ENCODE measurements around the gene FANCI. TPM values are rescaled to one million over a fixed set of nuclear protein-coding genes. Genes with fewer than 3 reads are reported as not detected.

The FANCI gene
- total RNA-seq, 1 donor from 2014 or later = 5.5 TPM

- FAIRE-seq = peak; percentile 86
- peak; percentile 15 for DNase-seq (ENCODE audit: low read depth)
- no peak overlapping the region for H3K4me3 ChIP-seq (ENCODE audit: low read depth, low read length)
- TF ChIP-seq CTCF (IDR thresholded peaks at IDR 0.05; ENCODE audit: insufficient read depth, low read length, severe bottlenecking) = peak; percentile 64
- H3K27me3 ChIP-seq (ENCODE audit: control insufficient read depth, insufficient read depth, low read length) = peaks cover 42% of the 10 kb centered on the region
- H3K36me3 ChIP-seq (ENCODE audit: control insufficient read depth, insufficient read depth, low read length) = no peaks in the 10 kb centered on the region
These were observed 113.0 kb downstream of the FANCI start for GRCh38 chr15:89356634-89357298.

- no peak for FAIRE-seq
These were observed 114.6 kb downstream of the FANCI start for GRCh38 chr15:89358435-89358754.

GRCh38 chr15:89358755-89359439 lies 115.1 kb downstream of the FANCI start:
- no peak for FAIRE-seq
- H3K36me3 ChIP-seq (ENCODE audit: control insufficient read depth, insufficient read depth, low read length) = no peaks in the 10 kb centered on the region

More at GRCh38 chr15:89358435-89358754, 114.6 kb downstream of the FANCI start:
- no peak for DNase-seq (ENCODE audit: low read depth)
- Histone ChIP-seq H3K36me3 (ENCODE audit: control insufficient read depth, insufficient read depth, low read length) (no peaks in the 10 kb centered on the region), H3K4me3 (ENCODE audit: low read depth, low read length) (peak overlapping the region; percentile 42), H3K27me3 (ENCODE audit: control insufficient read depth, insufficient read depth, low read length) (peaks cover 52% of the 10 kb centered on the region)
- no peak for TF ChIP-seq CTCF (IDR thresholded peaks at IDR 0.05; ENCODE audit: insufficient read depth, low read length, severe bottlenecking)

GRCh38 chr15:89359471-89360293 lies 115.9 kb downstream of the FANCI start:
- FAIRE-seq (no peak), DNase-seq (ENCODE audit: low read depth) (no peak)
- H3K4me3 ChIP-seq (ENCODE audit: low read depth, low read length) = no peak overlapping the region
- TF ChIP-seq CTCF (IDR thresholded peaks at IDR 0.05; ENCODE audit: insufficient read depth, low read length, severe bottlenecking) = no peak
- no peaks in the 10 kb centered on the region for H3K36me3 ChIP-seq (ENCODE audit: control insufficient read depth, insufficient read depth, low read length)
- peaks cover 58% of the 10 kb centered on the region for H3K27me3 ChIP-seq (ENCODE audit: control insufficient read depth, insufficient read depth, low read length)

More at GRCh38 chr15:89358755-89359439, 115.1 kb downstream of the FANCI start:
- TF ChIP-seq CTCF (IDR thresholded peaks at IDR 0.05; ENCODE audit: insufficient read depth, low read length, severe bottlenecking) = peak; percentile 73
- peaks cover 55% of the 10 kb centered on the region for H3K27me3 ChIP-seq (ENCODE audit: control insufficient read depth, insufficient read depth, low read length)
- DNase-seq (ENCODE audit: low read depth) = peak; percentile 49
- H3K4me3 ChIP-seq (ENCODE audit: low read depth, low read length) = peak overlapping the region; percentile 42

GRCh38 chr15:89360294-89360971 lies 116.7 kb downstream of the FANCI start:
- no peak overlapping the region for H3K4me3 ChIP-seq (ENCODE audit: low read depth, low read length)
- H3K27me3 ChIP-seq (ENCODE audit: control insufficient read depth, insufficient read depth, low read length) = peaks cover 64% of the 10 kb centered on the region
- DNase-seq (ENCODE audit: low read depth) (no peak), FAIRE-seq (no peak)
- no peaks in the 10 kb centered on the region for H3K36me3 ChIP-seq (ENCODE audit: control insufficient read depth, insufficient read depth, low read length)
- no peak for TF ChIP-seq CTCF (IDR thresholded peaks at IDR 0.05; ENCODE audit: insufficient read depth, low read length, severe bottlenecking)

Data from bronchial epithelial cell (primary cell).